H9 (cell line): ENCODE results near the gene TMEM233. TPM values are rescaled to one million over a fixed set of nuclear protein-coding genes. Genes with fewer than 3 reads are reported as not detected.

Experiments used
- DNase-seq: peaks from one replicate; pipeline ENCODE4 v3.0.0-alpha.2; 2017
- H2AFZ ChIP-seq: one replicate; pipeline ENCODE4 v1.6.1; 2013; ENCODE audit warnings: mild to moderate bottlenecking, low read length, control low read depth, moderate library complexity
- H2AK5ac ChIP-seq: 2 replicates; pipeline ENCODE4 v1.6.1; 2013; ENCODE audit warnings: low read length, control low read depth, mixed read lengths; ENCODE audit not compliant: insufficient read length
- H2BK120ac ChIP-seq: one replicate; pipeline ENCODE4 v1.6.1; 2013; ENCODE audit warnings: low read depth, mild to moderate bottlenecking, low read length, control low read depth, inconsistent platforms; ENCODE audit not compliant: poor library complexity, severe bottlenecking
- H2BK12ac ChIP-seq: 2 replicates; pipeline ENCODE4 v1.6.1; 2013; ENCODE audit warnings: low read length, control low read depth, mixed read lengths, low read depth; ENCODE audit not compliant: insufficient read length
- H2BK15ac ChIP-seq: 2 replicates; pipeline ENCODE4 v1.6.1; 2013; ENCODE audit warnings: low read depth, low read length, control low read depth
- H2BK20ac ChIP-seq: one replicate; pipeline ENCODE4 v1.6.1; 2013; ENCODE audit warnings: low read depth, mild to moderate bottlenecking, low read length, control low read depth, inconsistent platforms; ENCODE audit not compliant: poor library complexity, severe bottlenecking
- H2BK5ac ChIP-seq: 2 replicates; pipeline ENCODE4 v1.6.1; 2013; ENCODE audit warnings: low read length, control low read depth, mixed read lengths; ENCODE audit not compliant: insufficient read length
- H3K14ac ChIP-seq: 2 replicates; pipeline ENCODE4 v1.6.1; 2013; ENCODE audit warnings: low read length, control low read depth; ENCODE audit not compliant: insufficient read depth
- H3K18ac ChIP-seq: 2 replicates; pipeline ENCODE4 v1.6.1; 2013; ENCODE audit warnings: low read depth, mild to moderate bottlenecking, mixed read lengths, low read length, control low read depth; ENCODE audit not compliant: insufficient read length
- H3K23ac ChIP-seq: 2 replicates; pipeline ENCODE4 v1.6.1; 2013; ENCODE audit warnings: low read length, control low read depth, mixed read lengths, low read depth; ENCODE audit not compliant: insufficient read length
- H3K23me2 ChIP-seq: 2 replicates; pipeline ENCODE4 v1.6.1; 2013; ENCODE audit warnings: low read depth, mild to moderate bottlenecking, mixed read lengths, low read length, control low read depth; ENCODE audit not compliant: insufficient read length, poor library complexity, severe bottlenecking
- H3K27ac ChIP-seq: 2 replicates; pipeline ENCODE4 v1.5.1; 2013; ENCODE audit warnings: low read length, control low read depth, mixed read lengths, low read depth; ENCODE audit not compliant: insufficient read length
- H3K27me3 ChIP-seq: 2 replicates; pipeline ENCODE4 v1.6.1; 2013; ENCODE audit warnings: low read length, control low read depth, inconsistent platforms; ENCODE audit not compliant: insufficient read depth
- H3K4ac ChIP-seq: 2 replicates; pipeline ENCODE4 v1.6.1; 2013; ENCODE audit warnings: low read depth, mild to moderate bottlenecking, control low read depth, inconsistent platforms, low read length, moderate library complexity
- H3K4me1 ChIP-seq: 2 replicates; pipeline ENCODE4 v1.6.1; 2013; ENCODE audit warnings: low read length, control low read depth, inconsistent platforms; ENCODE audit not compliant: insufficient read depth
- H3K4me2 ChIP-seq: 2 replicates; pipeline ENCODE4 v1.6.1; 2013; ENCODE audit warnings: low read length, control low read depth, mixed read lengths; ENCODE audit not compliant: insufficient read length, insufficient read depth
- H3K56ac ChIP-seq: 2 replicates; pipeline ENCODE4 v1.6.1; 2013; ENCODE audit warnings: low read depth, mild to moderate bottlenecking, mixed read lengths, low read length, control low read depth; ENCODE audit not compliant: insufficient read length
- H3K79me1 ChIP-seq: 2 replicates; pipeline ENCODE4 v1.6.1; 2013; ENCODE audit warnings: low read depth, mild to moderate bottlenecking, moderate library complexity, low read length, control low read depth, inconsistent platforms; ENCODE audit not compliant: insufficient read depth, poor library complexity, severe bottlenecking
- H3K79me2 ChIP-seq: 2 replicates; pipeline ENCODE4 v1.6.1; 2013; ENCODE audit warnings: low read length, control low read depth, inconsistent platforms; ENCODE audit not compliant: insufficient read depth
- H3K9ac ChIP-seq: 2 replicates; pipeline ENCODE4 v1.6.1; 2013; ENCODE audit warnings: low read length, control low read depth, mixed read lengths; ENCODE audit not compliant: insufficient read length; ENCODE audit errors: extremely low read depth
- H3K9me3 ChIP-seq: one replicate; pipeline ENCODE4 v1.6.1; 2013; ENCODE audit warnings: low read depth, low read length, inconsistent platforms; ENCODE audit not compliant: control insufficient read depth
- H3T11ph ChIP-seq: one replicate; pipeline ENCODE4 v1.6.1; 2013; ENCODE audit warnings: mild to moderate bottlenecking, low read length, control low read depth, inconsistent platforms
- H4K20me1 ChIP-seq: one replicate; pipeline ENCODE4 v1.6.1; 2013; ENCODE audit not compliant: control insufficient read depth, insufficient read length, insufficient read depth
- H4K5ac ChIP-seq: 2 replicates; pipeline ENCODE4 v1.6.1; 2013; ENCODE audit warnings: low read depth, mild to moderate bottlenecking, mixed read lengths, low read length, control low read depth; ENCODE audit not compliant: insufficient read length
- H4K8ac ChIP-seq: replicated peaks from 2 replicates; pipeline ENCODE4 v1.6.1; 2013; ENCODE audit warnings: low read length, control low read depth, mixed read lengths, low read depth; ENCODE audit not compliant: insufficient read length
- H4K91ac ChIP-seq: 2 replicates; pipeline ENCODE4 v1.6.1; 2013; ENCODE audit warnings: low read depth, mild to moderate bottlenecking, moderate library complexity, mixed read lengths, low read length, control low read depth; ENCODE audit not compliant: insufficient read length
- H3K27ac Mint-ChIP-seq, 3 experiments: 2 replicates in 2 of 3; 3 replicates in 1 of 3; pipeline ENCODE4 v1.8.0; 2020 to 2021; ENCODE audit warnings: mixed read lengths in 3 of 3, mild to moderate bottlenecking in 1 of 3, moderate library complexity in 1 of 3
- H3K27me3 Mint-ChIP-seq: 2 replicates; pipeline ENCODE4 v1.8.0; 2021; ENCODE audit warnings: low read depth, mild to moderate bottlenecking, moderate library complexity, mixed read lengths
- H3K36me3 Mint-ChIP-seq, 3 experiments: 2 replicates in 2 of 3; 3 replicates in 1 of 3; pipeline ENCODE4 v1.8.0; 2020 to 2021; ENCODE audit warnings: low read depth in 3 of 3, mixed read lengths in 3 of 3; ENCODE audit not compliant: insufficient read depth in 1 of 3
- H3K4me1 Mint-ChIP-seq, 2 experiments: 2 replicates each; pipeline ENCODE4 v1.8.0; 2020; ENCODE audit warnings: mixed read lengths in 2 of 2
- H3K4me3 Mint-ChIP-seq, 2 experiments: 2 replicates in 1 of 2; 3 replicates in 1 of 2; pipeline ENCODE4 v1.8.0; 2020 to 2021; ENCODE audit warnings: mild to moderate bottlenecking in 2 of 2, mixed read lengths in 2 of 2, moderate library complexity in 1 of 2
- H3K9me3 Mint-ChIP-seq, 2 experiments: 2 replicates in 1 of 2; 3 replicates in 1 of 2; pipeline ENCODE4 v1.8.0; 2020; ENCODE audit warnings: mild to moderate bottlenecking in 2 of 2, mixed read lengths in 2 of 2, moderate library complexity in 1 of 2
- WGBS: extraction: QIAGEN DNeasy Blood & Tissue Kit; methylation state at CpG from one replicate; pipeline ENCODE4 v1.1.7; 2013; ENCODE audit warnings: missing lambda C conversion rate, low lambda C conversion rate, mixed read lengths; ENCODE audit not compliant: insufficient read length; ENCODE audit errors: extremely low coverage; 5-methylcytosine and 5-hydroxymethylcytosine counted together
- total RNA-seq: library from RNA; stranded (reverse); gene quantifications from 2 replicates; pipeline ENCODE4 v1.2.1, GENCODE V29; 2021
- TF ChIP-seq, protein P1 (sequence below): fragments of 200-600 bp; sonication (generic); conservative IDR thresholded peaks from 3 replicates; pipeline ENCODE4 v1.8.0; 2021; ENCODE audit warnings: antibody characterized with exemption, mild to moderate bottlenecking

TMEM233 gene
- total RNA-seq, 1 experiment from 2014 or later = not detected

DNA sequence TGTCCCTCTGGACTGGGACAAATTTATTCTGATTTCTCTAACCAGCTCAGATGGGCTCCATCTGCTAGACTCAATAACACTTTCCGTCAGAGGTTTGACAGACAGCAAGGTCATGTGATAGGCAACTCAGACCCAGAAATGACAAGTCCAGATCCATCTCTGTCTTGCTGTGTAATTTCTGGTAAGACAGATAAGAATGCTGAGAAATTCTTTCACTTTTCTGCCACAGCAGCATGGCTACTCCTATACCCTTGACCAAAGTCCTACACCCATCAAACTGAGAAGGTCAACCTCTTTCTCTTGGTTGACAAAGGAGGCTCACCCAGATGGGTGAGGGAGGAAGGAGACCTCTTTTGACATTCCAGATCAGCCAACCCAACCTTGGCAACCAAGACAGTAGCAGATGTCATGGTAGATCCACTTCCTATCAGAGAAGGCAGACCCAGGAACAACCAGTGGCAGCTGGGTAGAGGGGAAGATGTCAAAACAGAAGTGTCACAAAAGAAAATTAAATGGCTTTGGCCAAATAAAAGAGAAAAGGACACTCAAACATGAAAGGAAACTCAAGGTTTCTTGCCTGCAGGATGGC is 37.5 kb downstream of the TMEM233 start:
- Histone ChIP-seq H3K4ac (no peak overlapping the region), H3K4me2 (no peak overlapping the region), H3K79me2 (no peaks in the 10 kb centered on the region), H4K91ac (no peak overlapping the region), H3K56ac (no peak overlapping the region), H4K5ac (no peak overlapping the region), H2BK120ac (no peak overlapping the region), H3K9me3 (no peaks in the 10 kb centered on the region), H4K8ac (no peak overlapping the region), H4K20me1 (no peaks in the 10 kb centered on the region), H3K79me1 (no peaks in the 10 kb centered on the region), H3K27me3 (no peaks in the 10 kb centered on the region), H3K27ac (no peak overlapping the region), H3K9ac (no peak overlapping the region), H2BK5ac (no peak overlapping the region), H2BK15ac (no peak overlapping the region), H3K23me2 (no peaks in the 10 kb centered on the region), H3K4me1 (no peaks in the 10 kb centered on the region), H2BK20ac (no peak overlapping the region), H2AFZ (no peak overlapping the region), H3T11ph (no peak overlapping the region), H2AK5ac (no peak overlapping the region), H3K14ac (no peak overlapping the region), H3K18ac (no peak overlapping the region), H3K23ac (no peak overlapping the region), H2BK12ac (no peak overlapping the region)
- WGBS = no CpG with 5 or more reads among the region's 1 CpG
- Mint-ChIP-seq H3K27me3 (peaks cover 21% of the 10 kb centered on the region), H3K9me3 (no peaks in the 10 kb centered on the region), H3K36me3 (no peaks in the 10 kb centered on the region), H3K4me1 (peaks cover 4% of the 10 kb centered on the region in 2 experiments), H3K4me3 (no peak overlapping the region), H3K27ac (no peak overlapping the region)
- TF ChIP-seq, protein P1, sequence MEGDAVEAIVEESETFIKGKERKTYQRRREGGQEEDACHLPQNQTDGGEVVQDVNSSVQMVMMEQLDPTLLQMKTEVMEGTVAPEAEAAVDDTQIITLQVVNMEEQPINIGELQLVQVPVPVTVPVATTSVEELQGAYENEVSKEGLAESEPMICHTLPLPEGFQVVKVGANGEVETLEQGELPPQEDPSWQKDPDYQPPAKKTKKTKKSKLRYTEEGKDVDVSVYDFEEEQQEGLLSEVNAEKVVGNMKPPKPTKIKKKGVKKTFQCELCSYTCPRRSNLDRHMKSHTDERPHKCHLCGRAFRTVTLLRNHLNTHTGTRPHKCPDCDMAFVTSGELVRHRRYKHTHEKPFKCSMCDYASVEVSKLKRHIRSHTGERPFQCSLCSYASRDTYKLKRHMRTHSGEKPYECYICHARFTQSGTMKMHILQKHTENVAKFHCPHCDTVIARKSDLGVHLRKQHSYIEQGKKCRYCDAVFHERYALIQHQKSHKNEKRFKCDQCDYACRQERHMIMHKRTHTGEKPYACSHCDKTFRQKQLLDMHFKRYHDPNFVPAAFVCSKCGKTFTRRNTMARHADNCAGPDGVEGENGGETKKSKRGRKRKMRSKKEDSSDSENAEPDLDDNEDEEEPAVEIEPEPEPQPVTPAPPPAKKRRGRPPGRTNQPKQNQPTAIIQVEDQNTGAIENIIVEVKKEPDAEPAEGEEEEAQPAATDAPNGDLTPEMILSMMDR = no peak
- no peak for DNase-seq
